Measurements from ENCODE around the gene CCDC69.

Gene CCDC69

GRCh38 chr5:151138114-151138513 is 85.8 kb downstream of the CCDC69 start:
- Histone ChIP-seq H3K36me3 (ENCODE audit: control insufficient read depth in 2 of 2, insufficient read depth in 2 of 2, low read length in 2 of 2) (peaks cover 29 to 50% of the 10 kb centered on the region in 2 donors), H3K9ac (ENCODE audit: low read depth in 1 of 2, low read length in 2 of 2) (no peak overlapping the region), H3K4me3 (ENCODE audit: low read length in 2 of 2) (no peak overlapping the region), H3K27ac (ENCODE audit: low read depth in 2 of 2, low read length in 2 of 2) (no peak overlapping the region), H3K27me3 (ENCODE audit: control insufficient read depth in 2 of 2, insufficient read depth in 2 of 2, low read length in 2 of 2) (no peaks in the 10 kb centered on the region), H3K4me1 (ENCODE audit: control insufficient read depth in 2 of 2, insufficient read depth in 2 of 2, low read length in 2 of 2) (peaks cover 4 to 12% of the 10 kb centered on the region in 2 donors), H3K9me3 (ENCODE audit: control insufficient read depth in 2 of 2, low read length in 2 of 2) (no peaks in the 10 kb centered on the region)

GRCh38 chr5:151137067-151137825 is 86.6 kb downstream of the CCDC69 start:
- H3K9ac ChIP-seq (ENCODE audit: low read depth in 1 of 2, low read length in 2 of 2) = no peak overlapping the region
- no peak overlapping the region for H3K27ac ChIP-seq (ENCODE audit: low read depth in 2 of 2, low read length in 2 of 2)
- no peaks in the 10 kb centered on the region for H3K27me3 ChIP-seq (ENCODE audit: control insufficient read depth in 2 of 2, insufficient read depth in 2 of 2, low read length in 2 of 2)
- peaks cover 29 to 57% of the 10 kb centered on the region in 2 donors for H3K36me3 ChIP-seq (ENCODE audit: control insufficient read depth in 2 of 2, insufficient read depth in 2 of 2, low read length in 2 of 2)
- H3K4me1 ChIP-seq (ENCODE audit: control insufficient read depth in 2 of 2, insufficient read depth in 2 of 2, low read length in 2 of 2) = peaks cover 4 to 6% of the 10 kb centered on the region in 2 donors
- H3K9me3 ChIP-seq (ENCODE audit: control insufficient read depth in 2 of 2, low read length in 2 of 2) = no peaks in the 10 kb centered on the region
- no peak overlapping the region for H3K4me3 ChIP-seq (ENCODE audit: low read length in 2 of 2)

- Histone ChIP-seq H3K4me1 (ENCODE audit: control insufficient read depth in 2 of 2, insufficient read depth in 2 of 2, low read length in 2 of 2) (no peaks in the 10 kb centered on the region), H3K9me3 (ENCODE audit: control insufficient read depth in 2 of 2, low read length in 2 of 2) (no peaks in the 10 kb centered on the region), H3K27ac (ENCODE audit: low read depth in 2 of 2, low read length in 2 of 2) (peak overlapping the region in 1 of 2 donors; percentile 49), H3K36me3 (ENCODE audit: control insufficient read depth in 2 of 2, insufficient read depth in 2 of 2, low read length in 2 of 2) (peaks cover 29 to 80% of the 10 kb centered on the region in 2 donors), H3K27me3 (ENCODE audit: control insufficient read depth in 2 of 2, insufficient read depth in 2 of 2, low read length in 2 of 2) (no peaks in the 10 kb centered on the region), H3K4me3 (ENCODE audit: low read length in 2 of 2) (no peak overlapping the region), H3K9ac (ENCODE audit: low read depth in 1 of 2, low read length in 2 of 2) (peak overlapping the region in 1 of 2 donors; percentile 27)
Measured at GRCh38 chr5:151134228-151134627, 89.7 kb downstream of the CCDC69 start.

GRCh38 chr5:151132963-151133362 is 90.9 kb downstream of the CCDC69 start:
- Histone ChIP-seq H3K9me3 (ENCODE audit: control insufficient read depth in 2 of 2, low read length in 2 of 2) (no peaks in the 10 kb centered on the region), H3K27me3 (ENCODE audit: control insufficient read depth in 2 of 2, insufficient read depth in 2 of 2, low read length in 2 of 2) (no peaks in the 10 kb centered on the region), H3K4me3 (ENCODE audit: low read length in 2 of 2) (no peak overlapping the region), H3K27ac (ENCODE audit: low read depth in 2 of 2, low read length in 2 of 2) (no peak overlapping the region), H3K9ac (ENCODE audit: low read depth in 1 of 2, low read length in 2 of 2) (no peak overlapping the region), H3K36me3 (ENCODE audit: control insufficient read depth in 2 of 2, insufficient read depth in 2 of 2, low read length in 2 of 2) (peaks cover 18 to 77% of the 10 kb centered on the region in 2 donors), H3K4me1 (ENCODE audit: control insufficient read depth in 2 of 2, insufficient read depth in 2 of 2, low read length in 2 of 2) (no peaks in the 10 kb centered on the region)

All from mucosa of rectum (tissue), 2 donors.